Loucy (cell line): ENCODE results near the gene GSE1.

Experiments
- H2AFZ ChIP-seq: fragments of 200-600 bp; sonication (generic); 2 replicates; pipeline ENCODE4 v1.6.0; 2016; ENCODE audit warnings: antibody characterized with exemption, mild to moderate bottlenecking, low read length, moderate library complexity
- H3F3A ChIP-seq: fragments of 200-600 bp; 2 replicates; pipeline ENCODE4 v1.6.0; 2016; ENCODE audit warnings: antibody characterized with exemption, low read depth, mild to moderate bottlenecking
- H3K27me3 ChIP-seq: fragments of 200-600 bp; sonication (generic); 2 replicates; pipeline ENCODE4 v1.6.1; 2014; ENCODE audit warnings: low read length, mild to moderate bottlenecking; ENCODE audit not compliant: insufficient read depth, poor library complexity, severe bottlenecking
- H3K36me3 ChIP-seq: fragments of 200-600 bp; sonication (generic); 2 replicates; pipeline ENCODE4 v1.6.1; 2016; ENCODE audit warnings: low read length; ENCODE audit not compliant: insufficient read depth
- H3K4me1 ChIP-seq: fragments of 200-600 bp; sonication (generic); 2 replicates; pipeline ENCODE4 v1.5.1; 2014; ENCODE audit warnings: low read length, mild to moderate bottlenecking; ENCODE audit not compliant: insufficient read depth, poor library complexity, severe bottlenecking
- H3K4me2 ChIP-seq: fragments of 200-600 bp; sonication (generic); 2 replicates; pipeline ENCODE4 v1.6.0; 2014; ENCODE audit warnings: antibody characterized with exemption, low read length, low read depth, mild to moderate bottlenecking; ENCODE audit not compliant: poor library complexity, severe bottlenecking
- H3K4me3 ChIP-seq: fragments of 200-600 bp; sonication (generic); 2 replicates; pipeline ENCODE4 v1.5.1; 2014; ENCODE audit warnings: low read length, mild to moderate bottlenecking, mixed read lengths; ENCODE audit not compliant: poor library complexity, severe bottlenecking
- H3K79me2 ChIP-seq: fragments of 200-600 bp; sonication (generic); 2 replicates; pipeline ENCODE4 v1.6.1; 2014; ENCODE audit warnings: low read length; ENCODE audit not compliant: insufficient read depth
- H3K9ac ChIP-seq: fragments of 200-600 bp; sonication (generic); 2 replicates; pipeline ENCODE4 v1.6.0; 2014; ENCODE audit warnings: mild to moderate bottlenecking, low read depth, low read length, moderate library complexity; ENCODE audit not compliant: poor library complexity, severe bottlenecking
- H3K9me2 ChIP-seq: fragments of 200-600 bp; sonication (generic); replicated peaks from 2 replicates; pipeline ENCODE4 v1.6.1; 2016; ENCODE audit warnings: low read depth, low read length, mixed read lengths
- H3K9me3 ChIP-seq: fragments of 200-600 bp; sonication (generic); 2 replicates; pipeline ENCODE4 v1.6.1; 2014; ENCODE audit warnings: mild to moderate bottlenecking, antibody characterized with exemption, low read length, low read depth; ENCODE audit not compliant: insufficient read depth
- H4K20me1 ChIP-seq: fragments of 200-600 bp; sonication (generic); 2 replicates; pipeline ENCODE4 v1.6.0; 2014; ENCODE audit warnings: antibody characterized with exemption, low read length, mild to moderate bottlenecking; ENCODE audit not compliant: insufficient read depth, poor library complexity, severe bottlenecking
- CTCF ChIP-seq: fragments of 200-600 bp; sonication (generic); conservative IDR thresholded peaks from 2 replicates; pipeline ENCODE4 v1.5.1; 2014; ENCODE audit warnings: mild to moderate bottlenecking, antibody characterized with exemption, low read length
- EZH2phosphoT487 ChIP-seq: fragments of 200-600 bp; IDR thresholded peaks from 2 replicates; pipeline ENCODE4 v1.6.1; 2018; ENCODE audit warnings: antibody characterized with exemption, mild to moderate bottlenecking, moderate library complexity, borderline replicate concordance

Gene GSE1

GRCh38 chr16:85642762-85643358, 29.7 kb downstream of the GSE1 start:
- no peaks in the 10 kb centered on the region for H3K4me1 ChIP-seq
- peaks cover 99% of the 10 kb centered on the region; the same call in 1 of the 2 replicates for H3K36me3 ChIP-seq
- peaks cover 99% of the 10 kb centered on the region for H4K20me1 ChIP-seq

GRCh38 chr16:85643631-85644030, 30.5 kb downstream of the GSE1 start:
- Histone ChIP-seq H3K9ac (no peak overlapping the region), H3F3A (no peaks in the 10 kb centered on the region), H3K79me2 (peaks cover 100% of the 10 kb centered on the region), H3K4me2 (no peak overlapping the region), H3K27me3 (no peaks in the 10 kb centered on the region), H3K9me2 (no peaks in the 10 kb centered on the region), H3K36me3 (peaks cover 99% of the 10 kb centered on the region; the same call in 1 of the 2 replicates), H3K4me1 (no peaks in the 10 kb centered on the region), H3K9me3 (no peaks in the 10 kb centered on the region), H4K20me1 (peaks cover 99% of the 10 kb centered on the region), H2AFZ (no peak overlapping the region), H3K4me3 (no peak overlapping the region)
- no peak for TF ChIP-seq CTCF
- TF ChIP-seq EZH2phosphoT487: no peak

More at GRCh38 chr16:85642762-85643358, 29.7 kb downstream of the GSE1 start:
- H3K27me3 ChIP-seq: no peaks in the 10 kb centered on the region
- peaks cover 100% of the 10 kb centered on the region for H3K79me2 ChIP-seq
- H2AFZ ChIP-seq: no peak overlapping the region
- no peaks in the 10 kb centered on the region for H3K9me3 ChIP-seq
- H3K4me3 ChIP-seq: no peak overlapping the region
- no peaks in the 10 kb centered on the region for H3F3A ChIP-seq
- TF ChIP-seq EZH2phosphoT487: no peak
- no peak overlapping the region for H3K9ac ChIP-seq
- no peaks in the 10 kb centered on the region for H3K9me2 ChIP-seq
- H3K4me2 ChIP-seq: no peak overlapping the region

GRCh38 chr16:85644093-85644712, 31.1 kb downstream of the GSE1 start:
- H2AFZ ChIP-seq: no peak overlapping the region
- H3K4me2 ChIP-seq: no peak overlapping the region
- H3K9me2 ChIP-seq: no peaks in the 10 kb centered on the region
- peaks cover 100% of the 10 kb centered on the region; the same call in 1 of the 2 replicates for H3K36me3 ChIP-seq
- peaks cover 100% of the 10 kb centered on the region for H3K79me2 ChIP-seq
- no peaks in the 10 kb centered on the region for H3F3A ChIP-seq
- H3K9me3 ChIP-seq: no peaks in the 10 kb centered on the region
- no peaks in the 10 kb centered on the region for H3K4me1 ChIP-seq
- H3K9ac ChIP-seq: no peak overlapping the region
- TF ChIP-seq EZH2phosphoT487: no peak
- TF ChIP-seq CTCF: no peak
- H4K20me1 ChIP-seq: peaks cover 99% of the 10 kb centered on the region
- H3K4me3 ChIP-seq: no peak overlapping the region
- no peaks in the 10 kb centered on the region for H3K27me3 ChIP-seq
